OCI-LY3 (cell line): ENCODE data around the gene LRRC46.
A peak's percentile ranks its signal among the peaks of the same experiment; 100 is the strongest.

Source experiments
- H2AFZ ChIP-seq: fragments of 200-600, 300-600 bp; shearing (Covaris generic); 2 replicates; pipeline ENCODE4 v1.6.0; 2014; ENCODE audit warnings: antibody characterized with exemption, low read depth, low read length
- H3K27ac ChIP-seq: fragments of 200-600, 300-600 bp; sonication (generic); 2 replicates; pipeline ENCODE4 v1.5.1; 2014; ENCODE audit warnings: mild to moderate bottlenecking, low read length, moderate library complexity, mixed read lengths
- H3K27me3 ChIP-seq: fragments of 200-600, 300-600 bp; sonication (generic); 2 replicates; pipeline ENCODE4 v1.6.1; 2014; ENCODE audit warnings: low read depth, low read length, mixed read lengths
- H3K36me3 ChIP-seq: fragments of 200-600, 300-600 bp; sonication (generic); replicated peaks from 2 replicates; pipeline ENCODE3; 2014; ENCODE audit warnings: low read depth, low read length, mixed read lengths
- H3K4me1 ChIP-seq: fragments of 300-600, 200-600 bp; sonication (generic); 2 replicates; pipeline ENCODE4 v1.6.1; 2014; ENCODE audit warnings: low read length, mixed read lengths
- H3K4me2 ChIP-seq: fragments of 200-600, 300-600 bp; sonication (generic); 2 replicates; pipeline ENCODE4 v1.6.1; 2014; ENCODE audit warnings: low read length, mixed read lengths
- H3K4me3 ChIP-seq: fragments of 300-600, 200-600 bp; sonication (generic); 2 replicates; pipeline ENCODE4 v1.5.1; 2014; ENCODE audit warnings: antibody characterized with exemption, mild to moderate bottlenecking, low read length, moderate library complexity
- H3K79me2 ChIP-seq: fragments of 300-600, 200-600 bp; shearing (Covaris generic); 2 replicates; pipeline ENCODE4 v1.6.1; 2014; ENCODE audit warnings: mild to moderate bottlenecking, low read length, mixed read lengths
- H3K9ac ChIP-seq: fragments of 300-600, 200-600 bp; shearing (Covaris generic); 2 replicates; pipeline ENCODE4 v1.6.0; 2014; ENCODE audit warnings: mild to moderate bottlenecking, low read length, moderate library complexity
- H3K9me3 ChIP-seq: fragments of 200-600, 300-600 bp; shearing (Covaris generic); 2 replicates; pipeline ENCODE4 v1.6.1; 2014; ENCODE audit warnings: low read length, mixed read lengths; ENCODE audit not compliant: insufficient read depth
- H4K20me1 ChIP-seq: fragments of 200-600, 300-600 bp; sonication (generic); 2 replicates; pipeline ENCODE4 v1.6.1; 2016; ENCODE audit warnings: low read length, mixed read lengths; ENCODE audit not compliant: insufficient read depth
- CTCF ChIP-seq: fragments of 200-600, 300-600 bp; sonication (generic); IDR thresholded peaks from 2 replicates; pipeline ENCODE4 v1.5.1; 2014; ENCODE audit warnings: antibody characterized with exemption, low read length, low read depth
- EZH2phosphoT487 ChIP-seq: fragments of 200-600 bp; shearing (Covaris generic); IDR thresholded peaks from 2 replicates; pipeline ENCODE4 v1.6.1; 2018; ENCODE audit warnings: antibody characterized with exemption, mixed run types, low read depth

LRRC46 gene

GRCh38 chr17:47869114-47869513, 37.6 kb downstream of the LRRC46 start:
- Histone ChIP-seq H3K79me2 (no peaks in the 10 kb centered on the region), H4K20me1 (no peaks in the 10 kb centered on the region), H2AFZ (no peak overlapping the region), H3K4me1 (peaks cover 86% of the 10 kb centered on the region), H3K4me2 (0 out of 2 replicates have a peak overlapping the region, but pooled peaks have one; percentile 21), H3K27me3 (no peaks in the 10 kb centered on the region), H3K4me3 (no peak overlapping the region), H3K9me3 (no peaks in the 10 kb centered on the region), H3K36me3 (no peaks in the 10 kb centered on the region), H3K27ac (peak overlapping the region; percentile 98), H3K9ac (peak overlapping the region; percentile 93; the same call in 1 of the 2 replicates)
- TF ChIP-seq CTCF (no peak), EZH2phosphoT487 (no peak)

- H3K27ac ChIP-seq, result peak overlapping the region; percentile 98
- H3K9ac ChIP-seq, result peak overlapping the region; percentile 93; the same call in 1 of the 2 replicates
- TF ChIP-seq EZH2phosphoT487, result no peak
- TF ChIP-seq CTCF, result no peak
- H3K4me1 ChIP-seq, result peaks cover 86% of the 10 kb centered on the region
- H3K9me3 ChIP-seq, result no peaks in the 10 kb centered on the region
- no peak overlapping the region for H3K4me3 ChIP-seq
- H3K36me3 ChIP-seq, result no peaks in the 10 kb centered on the region
- H4K20me1 ChIP-seq, result no peaks in the 10 kb centered on the region
- H3K27me3 ChIP-seq, result no peaks in the 10 kb centered on the region
- peak overlapping the region; percentile 21 for H3K4me2 ChIP-seq
- H3K79me2 ChIP-seq, result no peaks in the 10 kb centered on the region
- H2AFZ ChIP-seq, result peak overlapping the region; percentile 28; the same call in 1 of the 2 replicates
Measured at GRCh38 chr17:47870056-47870455, 38.6 kb downstream of the LRRC46 start.

GRCh38 chr17:47871048-47871447, 39.6 kb downstream of the LRRC46 start:
- peak overlapping the region; percentile 93; the same call in 1 of the 2 replicates for H3K9ac ChIP-seq
- H4K20me1 ChIP-seq, result no peaks in the 10 kb centered on the region
- H3K27me3 ChIP-seq, result no peaks in the 10 kb centered on the region
- H3K9me3 ChIP-seq, result no peaks in the 10 kb centered on the region
- peak overlapping the region; percentile 19; the same call in 1 of the 2 replicates for H3K4me3 ChIP-seq
- H3K27ac ChIP-seq, result peak overlapping the region; percentile 98
- no peaks in the 10 kb centered on the region for H3K36me3 ChIP-seq
- H2AFZ ChIP-seq, result no peak overlapping the region
- no peak for TF ChIP-seq EZH2phosphoT487
- peaks cover 86% of the 10 kb centered on the region for H3K4me1 ChIP-seq
- H3K4me2 ChIP-seq, result peak overlapping the region; percentile 88
- H3K79me2 ChIP-seq, result no peaks in the 10 kb centered on the region

GRCh38 chr17:47872019-47872650, 40.7 kb downstream of the LRRC46 start:
- H3K79me2 ChIP-seq, result no peaks in the 10 kb centered on the region
- H3K36me3 ChIP-seq, result no peaks in the 10 kb centered on the region
- H2AFZ ChIP-seq, result no peak overlapping the region
- no peak for TF ChIP-seq EZH2phosphoT487
- no peak for TF ChIP-seq CTCF
- peaks cover 89% of the 10 kb centered on the region for H3K4me1 ChIP-seq
- H3K4me2 ChIP-seq, result peak overlapping the region; percentile 88
- H3K4me3 ChIP-seq, result peak overlapping the region; percentile 74
- peak overlapping the region; percentile 98 for H3K27ac ChIP-seq
- no peaks in the 10 kb centered on the region for H4K20me1 ChIP-seq
- peak overlapping the region; percentile 93 for H3K9ac ChIP-seq
- H3K27me3 ChIP-seq, result no peaks in the 10 kb centered on the region
- no peaks in the 10 kb centered on the region for H3K9me3 ChIP-seq
